Heart left ventricle (tissue), 16 donors: ENCODE data around the gene PPA2. TPM values are rescaled to one million over a fixed set of nuclear protein-coding genes. Genes with fewer than 3 reads are reported as not detected.
A peak's percentile ranks its signal among the peaks of the same experiment; 100 is the strongest.

Source experiments
- ATAC-seq, 4 donors: fragments of 200-7000 bp; cut with Tn5 transposase; one replicate each; pipeline ENCODE4 v1.9.1; 2020 to 2022; ENCODE audit warnings: moderate library complexity in 4 of 4, mild to moderate bottlenecking in 3 of 4, moderate number of reproducible peaks in 1 of 4
- DNase-seq, 5 donors: peaks; one replicate each; pipeline ENCODE4 v3.0.0-alpha.2; 2020
- H3K27ac ChIP-seq, 12 donors: fragments of 200-600 bp; sonication (generic) in 4 of 12; one replicate each; pipeline versions ENCODE4 v1.5.0 to v1.8.0; 2016 to 2022; ENCODE audit warnings: mild to moderate bottlenecking in 2 of 12
- H3K27me3 ChIP-seq, 9 donors: fragments of 200-600 bp; sonication (generic) in 2 of 9; one replicate each; pipeline versions ENCODE4 v1.5.1 to v1.8.0; 2016 to 2022; ENCODE audit warnings: mild to moderate bottlenecking in 3 of 9
- H3K36me3 ChIP-seq, 9 donors: fragments of 200-600 bp; sonication (generic) in 2 of 9; one replicate each; pipeline versions ENCODE4 v1.5.0 to v1.8.0; 2018 to 2022; ENCODE audit warnings: mild to moderate bottlenecking in 2 of 9
- H3K4me1 ChIP-seq, 12 donors: fragments of 200-600 bp; sonication (generic) in 4 of 12; one replicate each; pipeline versions ENCODE4 v1.5.0 to v1.8.0; 2016 to 2022; ENCODE audit warnings: mild to moderate bottlenecking in 3 of 12
- H3K4me3 ChIP-seq, 12 donors: fragments of 200-600 bp; sonication (generic) in 4 of 12; one replicate each; pipeline versions ENCODE4 v1.5.0 to v1.8.0; 2017 to 2022; ENCODE audit warnings: mild to moderate bottlenecking in 9 of 12, moderate library complexity in 4 of 12
- H3K9me3 ChIP-seq, 12 donors: fragments of 200-600 bp; sonication (generic) in 4 of 12; one replicate each; pipeline versions ENCODE4 v1.5.0 to v1.8.0; 2016 to 2022; ENCODE audit warnings: mild to moderate bottlenecking in 1 of 12
- POLR2A ChIP-seq, 2 donors: fragments of 450-650 bp; IDR thresholded peaks; one replicate each; pipeline ENCODE4 v1.6.1; 2017; ENCODE audit warnings: antibody characterized with exemption in 2 of 2, mild to moderate bottlenecking in 2 of 2, moderate library complexity in 2 of 2
- WGBS, 4 donors: extraction: QIAGEN DNeasy Blood & Tissue Kit in 2 of 4; methylation state at CpG; one replicate each; pipeline versions ENCODE4 v1.1.5 to v1.1.7; 2013 to 2018; 5-methylcytosine and 5-hydroxymethylcytosine counted together
- intact Hi-C, 10 donors: fragments of 100-400 bp; cut with DNase I; formaldehyde crosslinking; loops; one replicate each; pipeline versions ENCODE4 v1.11.1 to v1.14.2; 2022
- long read RNA-seq, 3 donors: library from polyadenylated mRNA; unstranded; transcript quantifications; one replicate each; pipeline ENCODE4 v2.0.0, GENCODE V29; 2020 to 2021
- polyA plus RNA-seq, 2 donors: library from polyadenylated mRNA; stranded (reverse); fragments of 200-250 nt; gene quantifications; one replicate each; pipeline ENCODE4 v1.2.3, GENCODE V29; 2013
- total RNA-seq, 9 donors: library from RNA; depleted of rRNA in 2 of 9; stranded (reverse); fragments of >200 nt in 2 of 9; fragmentation: NEBNext Ultra II Directional in 3 of 9; extraction: Animal tissue kit (Norgen Biotek cat#: 25700) in 3 of 9; gene quantifications; one replicate each; pipeline versions ENCODE4 v1.1.0 to v1.2.4, GENCODE V29; 2016 to 2023
- TF ChIP-seq, protein P1 (sequence below), 12 donors: fragments of 200-600 bp; sonication (generic) in 4 of 12; IDR thresholded peaks; one replicate each; pipeline versions ENCODE4 v1.5.0 to v1.8.0; 2018 to 2022; ENCODE audit warnings: antibody characterized with exemption in 12 of 12, mild to moderate bottlenecking in 5 of 12
- donor health status: ischemic (EF 13 %, LVEDD 7.1; RV severe dilation, severe dysfunction).
- donor health status: healthy with polysubstance abuse.
- donor health status: DM: no; HTN: yes; CAD: no.
- donor health status: DM: no; HTN: no; CAD: no.
- donor health status: ischemic (EF 25% LVEDD 6.9; RV normal size, moderate dysfunction).
- donor health status: ischemic (EF 25% LVEDD 5.7; RV mildly dilated, moderate dysfunction).
- donor health status: healthy.
- donor health status: DM: yes; HTN: yes; CAD: no.
- donor health status: ischemic (EF 35%, LVEDD 5.7; RV mildly dilated, moderate dysfunction).
- donor health status: nonischemic (EF 11% LVEDD 7.7; RV severe dilation, severe dysfunction).
- donor health status: DM: yes; HTN: yes; CAD: no.
- donor health status: PGD.
- donor health status: ischemic (EF 29% LVEDD 5.4; RV normal size, mild dysfunction).
- donor health status: nonischemic (EF 23%, LVEDD 6.1; RV moderate dilation, normal function).

The PPA2 gene
- total RNA-seq (100 to 1,000 TPM in 2 of 9 donors, 10 to 100 TPM in 7; 64.1 to 178 (median 87.6) TPM), polyA plus RNA-seq (10 to 100 TPM; 67.8 to 88.9 TPM)
- long read RNA-seq, donor 1, transcript PPA2-202 (11 exons, 1,414 nt) = minor isoform, 15 of 75 reads
- long read RNA-seq, donor 1, transcript PPA2-201 (12 exons, 1,684 nt) = major isoform, 32 of 75 reads
- long read RNA-seq, donor 1, partial matches to known transcripts = 2 of 75 reads
- long read RNA-seq, donor 1, other reads (novel, unspliced or antisense) = 18 of 75 reads
- long read RNA-seq, donor 2, transcript PPA2-202 (11 exons, 1,414 nt) = minor isoform, 27 of 148 reads
- long read RNA-seq, donor 2, transcript PPA2-201 (12 exons, 1,684 nt) = major isoform, 85 of 148 reads
- long read RNA-seq, donor 2, partial matches to known transcripts = 2 of 148 reads
- long read RNA-seq, donor 2, other reads (novel, unspliced or antisense) = 26 of 148 reads
- long read RNA-seq, donor 3, transcript PPA2-202 (11 exons, 1,414 nt) = minor isoform, 9 of 45 reads
- long read RNA-seq, donor 3, transcript PPA2-201 (12 exons, 1,684 nt) = major isoform, 17 of 45 reads
- long read RNA-seq, donor 3, partial matches to known transcripts = 6 of 45 reads
- long read RNA-seq, donor 3, other reads (novel, unspliced or antisense) = 8 of 45 reads

DNA sequence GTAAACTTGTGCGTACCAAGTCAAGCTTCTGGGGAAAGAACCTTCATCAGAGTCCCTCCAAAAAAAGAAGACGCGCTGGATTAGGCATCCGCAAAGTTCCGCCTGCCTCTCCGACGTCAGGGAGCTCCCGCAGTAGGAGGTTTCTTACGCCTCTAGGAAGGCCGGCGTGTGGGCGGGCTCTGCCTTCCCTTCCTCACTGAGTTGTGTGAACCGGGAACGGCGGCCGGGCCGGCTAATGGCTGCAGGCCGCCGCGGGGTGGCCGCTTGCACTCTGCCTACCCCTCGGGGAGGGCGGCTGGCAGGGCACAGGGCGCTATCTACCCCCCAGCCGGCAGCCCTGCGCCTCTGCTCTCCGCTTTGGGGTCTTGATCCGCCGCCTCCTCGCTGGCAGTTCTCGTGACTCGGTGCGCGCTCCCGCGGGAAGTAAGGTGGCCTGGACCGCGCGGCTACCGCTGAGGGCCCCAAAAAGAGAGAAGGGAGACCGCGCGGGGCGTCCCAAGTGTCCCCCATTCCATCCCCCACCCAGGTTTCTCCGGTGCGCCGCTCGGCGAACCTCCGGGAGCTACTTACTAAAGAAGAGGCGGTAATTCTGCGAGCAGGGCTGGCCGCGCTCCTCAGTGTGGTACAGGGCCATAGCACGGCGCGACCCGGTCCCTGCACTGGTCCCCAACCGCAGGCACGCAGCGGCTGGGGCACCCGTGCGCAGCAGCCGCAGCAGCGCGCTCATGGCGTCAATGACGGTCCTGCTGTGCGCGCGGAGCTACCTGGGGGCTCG lies at the start of gene PPA2:
Gene PPA2, minus strand, starts transcription at position 739 of the 775 bp plus-strand sequence. Its CDS starts 12 bp downstream, at position 727.
- Histone ChIP-seq H3K27ac (peak within 1 kb of the TSS; percentile 97 to 100 (median 99)), H3K36me3 (no peaks in the 10 kb centered on the region), H3K27me3 (no peaks in the 10 kb centered on the region), H3K9me3 (no peaks in the 10 kb centered on the region), H3K4me3 (peak within 1 kb of the TSS; percentile 70 to 98 (median 94)), H3K4me1 (peaks cover 0 to 50% (median 30%) of the 10 kb centered on the region in 12 donors)
- TF ChIP-seq, protein P1, sequence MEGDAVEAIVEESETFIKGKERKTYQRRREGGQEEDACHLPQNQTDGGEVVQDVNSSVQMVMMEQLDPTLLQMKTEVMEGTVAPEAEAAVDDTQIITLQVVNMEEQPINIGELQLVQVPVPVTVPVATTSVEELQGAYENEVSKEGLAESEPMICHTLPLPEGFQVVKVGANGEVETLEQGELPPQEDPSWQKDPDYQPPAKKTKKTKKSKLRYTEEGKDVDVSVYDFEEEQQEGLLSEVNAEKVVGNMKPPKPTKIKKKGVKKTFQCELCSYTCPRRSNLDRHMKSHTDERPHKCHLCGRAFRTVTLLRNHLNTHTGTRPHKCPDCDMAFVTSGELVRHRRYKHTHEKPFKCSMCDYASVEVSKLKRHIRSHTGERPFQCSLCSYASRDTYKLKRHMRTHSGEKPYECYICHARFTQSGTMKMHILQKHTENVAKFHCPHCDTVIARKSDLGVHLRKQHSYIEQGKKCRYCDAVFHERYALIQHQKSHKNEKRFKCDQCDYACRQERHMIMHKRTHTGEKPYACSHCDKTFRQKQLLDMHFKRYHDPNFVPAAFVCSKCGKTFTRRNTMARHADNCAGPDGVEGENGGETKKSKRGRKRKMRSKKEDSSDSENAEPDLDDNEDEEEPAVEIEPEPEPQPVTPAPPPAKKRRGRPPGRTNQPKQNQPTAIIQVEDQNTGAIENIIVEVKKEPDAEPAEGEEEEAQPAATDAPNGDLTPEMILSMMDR (IDR thresholded peaks at IDR 0.05) = peak in 1 of 12 donors; percentile 88
- peak; percentile 6 to 63 for TF ChIP-seq POLR2A (IDR thresholded peaks at IDR 0.05)
- intact Hi-C loops = loop anchor here in 8 of 10 donors (2.0 to 10.0 kb wide), 10 partner anchors 199 to 981 kb away; partner anchors contain the start of genes TET2 (in 4 of the 8) and CXXC4 (in 2 of the 8)
- 0 to 1% (median 0%) methylated on average over 29 to 72 of the region's 72 CpGs for WGBS, 4 donors
- ATAC-seq (peak; percentile 93 to 97 (median 95)), DNase-seq (peak; percentile 90 to 95 (median 93))

DNA sequence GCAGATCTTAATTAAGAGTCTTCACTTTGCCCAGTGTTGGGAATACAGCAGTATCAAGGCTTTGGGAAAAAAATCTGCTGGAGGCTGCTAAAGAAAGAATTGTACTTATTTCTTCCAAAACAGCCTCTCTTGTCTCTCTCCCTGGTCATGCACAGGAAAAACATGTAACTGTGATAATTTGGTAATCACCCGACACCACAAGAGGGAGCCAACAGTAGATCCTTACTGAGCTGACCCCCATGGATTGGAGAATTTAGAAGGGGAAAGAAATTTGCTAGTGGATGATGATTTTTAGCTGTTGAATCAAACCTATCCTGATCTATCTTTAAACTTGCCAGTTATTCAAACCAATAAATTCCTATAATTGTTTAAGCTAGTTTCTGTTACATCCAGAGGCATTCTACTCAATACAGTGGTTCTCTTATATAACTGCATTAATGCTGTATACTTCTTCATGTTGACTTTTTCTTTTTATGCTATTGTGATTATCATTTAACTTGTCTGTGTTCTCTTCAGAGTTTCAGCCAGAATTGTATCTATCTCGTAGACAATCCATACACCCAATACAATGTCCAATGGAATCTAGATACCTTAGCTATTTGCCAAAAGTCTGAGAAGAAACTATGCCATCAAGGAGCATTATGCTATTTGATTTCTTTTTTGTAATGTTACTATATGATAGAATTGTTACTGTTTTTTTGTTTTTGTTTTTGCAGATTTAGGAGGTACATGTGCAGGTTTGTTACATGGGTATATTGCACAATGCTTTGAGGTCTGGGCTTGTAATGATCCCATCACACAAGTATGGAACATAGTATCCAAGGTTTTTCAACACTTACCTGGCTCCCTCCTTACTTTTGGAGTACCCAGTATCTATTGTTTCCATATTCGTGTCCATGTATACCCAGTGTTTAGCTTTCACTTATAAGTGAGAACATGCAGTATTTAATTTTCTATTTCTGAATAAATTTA lies 47.2 kb upstream of the PPA2 start:
- Histone ChIP-seq H3K27me3 (peaks cover 0 to 5% (median 0%) of the 10 kb centered on the region in 9 donors), H3K36me3 (no peaks in the 10 kb centered on the region), H3K4me3 (no peak overlapping the region), H3K9me3 (no peaks in the 10 kb centered on the region), H3K4me1 (no peaks in the 10 kb centered on the region), H3K27ac (no peak overlapping the region)
- ATAC-seq (peak in 2 of 4 donors; percentile 48 to 65), DNase-seq (peak in 1 of 5 donors; percentile 20)
- TF ChIP-seq, protein P1 (IDR thresholded peaks at IDR 0.05) = peak; percentile 40 to 73 (median 54)
- no peak for TF ChIP-seq POLR2A (IDR thresholded peaks at IDR 0.05)
- 12 to 24% (median 17%) methylated on average over 3 of the region's 3 CpGs for WGBS, 4 donors
- intact Hi-C loops = loop anchor here (1.0 to 10.0 kb wide), 6 partner anchors 145 to 194 kb away; partner anchors contain the start of genes GSTCD (in 1 of the 10) and INTS12 (in 1 of the 10)

DNA sequence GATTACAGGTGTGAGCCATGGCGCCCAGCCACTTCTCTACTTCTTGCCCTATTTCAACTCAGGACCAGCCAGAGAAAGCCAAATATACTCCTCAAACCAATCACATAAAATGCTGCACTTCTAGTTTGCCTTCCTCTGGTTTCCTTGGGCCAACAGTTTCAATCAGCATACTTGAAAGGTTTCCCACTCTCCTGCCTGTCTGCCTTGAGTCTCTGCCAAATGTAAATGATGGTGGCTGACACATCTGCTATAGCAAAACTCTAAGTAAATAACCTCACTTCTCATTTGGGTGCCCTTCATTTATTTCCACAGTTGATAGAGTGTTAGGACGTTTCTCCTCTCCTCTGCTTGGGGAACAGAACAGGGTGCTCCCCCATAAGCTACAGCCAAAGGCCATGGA lies 36.4 kb upstream of the PPA2 start:
- intact Hi-C loops = no loop called here
- Histone ChIP-seq H3K4me1 (no peaks in the 10 kb centered on the region), H3K36me3 (no peaks in the 10 kb centered on the region), H3K27me3 (no peaks in the 10 kb centered on the region), H3K9me3 (peaks cover 0 to 10% (median 0%) of the 10 kb centered on the region in 12 donors), H3K27ac (no peak overlapping the region), H3K4me3 (no peak overlapping the region)
- no peak for DNase-seq
- TF ChIP-seq, protein P1 (IDR thresholded peaks at IDR 0.05) = no peak
- TF ChIP-seq POLR2A (IDR thresholded peaks at IDR 0.05) = no peak
- no peak for ATAC-seq
- 58 to 72% (median 69%) methylated on average over 2 of the region's 2 CpGs for WGBS, 4 donors
